ENCODE data around the gene NME4.
A peak's percentile ranks its signal among the peaks of the same experiment; 100 is the strongest.
"Not testable (repeated sequence)": the region's sequence is repeated elsewhere in the genome, so short reads cannot be mapped to it uniquely, and the experiment has no call there.

Gene NME4

GRCh38 chr16:379183-379960 is 17.6 kb upstream of the NME4 start:
- H3K36me3 ChIP-seq (ENCODE audit: control insufficient read depth, insufficient read depth, low read length, severe bottlenecking), result peaks cover 19% of the 10 kb centered on the region
- H3K27me3 ChIP-seq (replicated peaks; ENCODE audit: control insufficient read depth, insufficient read depth, low read length), result no peaks in the 10 kb centered on the region
- no peak overlapping the region for H3K4me3 ChIP-seq (ENCODE audit: low read length)
- H3K9me3 ChIP-seq (ENCODE audit: control insufficient read depth, low read length), result no peaks in the 10 kb centered on the region
- DNase-seq (ENCODE audit: low read depth), result no peak
- H3K9ac ChIP-seq (ENCODE audit: low read length), result no peak overlapping the region
- H3K4me1 ChIP-seq (ENCODE audit: control insufficient read depth, insufficient read depth, low read length), result peaks cover 3% of the 10 kb centered on the region

DNA sequence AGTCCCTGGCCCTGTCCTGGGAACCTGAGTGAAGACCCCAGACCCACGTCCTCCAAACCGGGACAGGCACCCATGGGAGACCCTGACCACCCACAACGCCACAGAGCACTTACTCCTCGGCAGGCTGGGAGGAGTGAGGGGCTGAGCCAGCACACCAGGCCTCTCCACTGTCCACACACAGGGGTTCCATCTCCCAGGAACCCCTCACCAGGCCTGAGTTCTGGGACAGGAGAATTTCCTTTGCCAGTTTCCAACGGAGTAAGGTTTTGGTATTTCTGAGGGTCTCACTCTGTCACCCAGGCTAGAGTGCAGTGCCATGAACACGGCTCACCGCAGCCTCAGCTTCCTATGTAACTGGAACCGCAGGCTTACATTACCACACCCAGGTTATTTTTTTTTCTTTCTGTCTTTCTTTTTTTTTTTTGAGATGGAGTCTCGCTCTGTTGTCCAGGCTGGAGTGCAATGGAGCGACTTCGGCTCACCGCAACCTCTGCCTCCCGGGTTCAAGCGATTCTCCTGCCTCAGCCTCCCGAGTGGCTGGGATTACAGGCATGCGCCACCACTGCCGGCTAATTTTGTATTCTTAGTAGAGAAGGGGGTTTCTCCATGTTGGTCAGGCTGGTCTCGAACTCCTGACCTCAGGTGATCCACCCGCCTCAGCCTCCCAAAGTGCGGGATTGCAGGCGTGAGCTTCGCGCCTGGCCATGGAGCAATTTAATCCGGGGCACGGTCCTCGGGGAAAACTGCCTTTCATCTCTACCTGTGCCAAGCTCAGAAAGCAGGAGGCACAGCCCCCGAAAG is 16.8 kb upstream of the NME4 start:
- H3K9ac ChIP-seq (ENCODE audit: low read length), result no peak overlapping the region
- H3K9me3 ChIP-seq (ENCODE audit: control insufficient read depth, low read length), result no peaks in the 10 kb centered on the region
- no peaks in the 10 kb centered on the region for H3K27me3 ChIP-seq (replicated peaks; ENCODE audit: control insufficient read depth, insufficient read depth, low read length)
- H3K4me1 ChIP-seq (ENCODE audit: control insufficient read depth, insufficient read depth, low read length), result peaks cover 3% of the 10 kb centered on the region
- H3K36me3 ChIP-seq (ENCODE audit: control insufficient read depth, insufficient read depth, low read length, severe bottlenecking), result peaks cover 11% of the 10 kb centered on the region
- no peak for DNase-seq (ENCODE audit: low read depth)
- H3K4me3 ChIP-seq (ENCODE audit: low read length), result no peak overlapping the region

- H3K9me3 ChIP-seq (ENCODE audit: control insufficient read depth, low read length), result no peaks in the 10 kb centered on the region
- peak overlapping the region; percentile 87 for H3K9ac ChIP-seq (ENCODE audit: low read length)
- peak overlapping the region; percentile 83 for H3K4me3 ChIP-seq (ENCODE audit: low read length)
- H3K36me3 ChIP-seq (ENCODE audit: control insufficient read depth, insufficient read depth, low read length, severe bottlenecking), result peaks cover 10% of the 10 kb centered on the region
- H3K27me3 ChIP-seq (replicated peaks; ENCODE audit: control insufficient read depth, insufficient read depth, low read length), result no peaks in the 10 kb centered on the region
- DNase-seq (ENCODE audit: low read depth), result no peak
- H3K4me1 ChIP-seq (ENCODE audit: control insufficient read depth, insufficient read depth, low read length), result peaks cover 3% of the 10 kb centered on the region
These were observed 16.3 kb upstream of the NME4 start for GRCh38 chr16:380762-381011.

DNA sequence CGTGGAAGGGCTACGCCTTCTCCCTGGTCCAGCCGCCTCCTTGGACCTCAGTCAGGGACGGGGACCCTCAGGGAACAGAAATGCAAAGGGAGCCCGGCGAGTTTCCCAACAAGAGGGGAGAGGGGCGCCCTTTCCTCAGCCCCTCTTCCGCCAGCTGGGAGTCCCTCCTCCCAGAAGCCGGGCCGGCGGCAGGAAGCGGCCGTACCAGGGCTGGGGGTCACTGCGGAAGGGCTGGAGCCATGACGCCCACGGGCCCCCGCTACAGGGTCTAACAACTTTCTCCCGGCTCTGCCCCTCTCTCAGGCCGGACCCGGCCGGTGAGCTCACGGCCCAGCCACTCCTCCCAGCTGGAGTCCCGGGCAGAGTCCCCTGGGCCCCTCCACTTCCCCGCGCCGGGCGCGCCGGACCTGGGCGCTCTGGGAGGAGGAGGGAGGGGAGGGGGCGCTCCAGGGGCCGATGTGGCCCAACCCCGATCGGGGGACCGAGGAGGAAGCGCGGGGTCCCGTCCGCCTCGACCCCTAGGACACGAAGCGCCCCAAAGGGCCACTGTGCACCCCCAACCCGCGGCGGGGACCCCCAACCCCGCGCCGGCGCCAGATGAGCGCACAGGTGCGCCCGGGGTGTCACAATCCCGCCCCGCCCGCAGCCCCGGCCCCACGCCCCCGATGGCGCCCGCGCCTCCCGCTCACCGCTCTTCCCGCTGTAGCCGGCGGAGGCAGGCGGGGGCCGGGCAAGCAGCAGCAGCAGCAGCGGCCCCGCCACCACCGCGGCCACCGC is 15.8 kb upstream of the NME4 start:
- peak; percentile 69 for DNase-seq (ENCODE audit: low read depth)
- peak overlapping the region; percentile 83 for H3K4me3 ChIP-seq (ENCODE audit: low read length)
- H3K9ac ChIP-seq (ENCODE audit: low read length), result peak overlapping the region; percentile 87
- H3K9me3 ChIP-seq (ENCODE audit: control insufficient read depth, low read length), result no peaks in the 10 kb centered on the region
- peaks cover 5% of the 10 kb centered on the region for H3K36me3 ChIP-seq (ENCODE audit: control insufficient read depth, insufficient read depth, low read length, severe bottlenecking)
- H3K4me1 ChIP-seq (ENCODE audit: control insufficient read depth, insufficient read depth, low read length), result peaks cover 3% of the 10 kb centered on the region
- no peaks in the 10 kb centered on the region for H3K27me3 ChIP-seq (replicated peaks; ENCODE audit: control insufficient read depth, insufficient read depth, low read length)

GRCh38 chr16:381789-382717 is 14.9 kb upstream of the NME4 start, which contains the start of gene PGAP6:
Gene PGAP6 (minus strand): TSS chr16:381978. CDS start chr16:381821, 157 bp downstream.
- Histone ChIP-seq H3K9ac (ENCODE audit: low read length) (peak within 1 kb of the TSS; percentile 87), H3K4me1 (ENCODE audit: control insufficient read depth, insufficient read depth, low read length) (peaks cover 3% of the 10 kb centered on the region), H3K27me3 (replicated peaks; ENCODE audit: control insufficient read depth, insufficient read depth, low read length) (no peaks in the 10 kb centered on the region), H3K36me3 (ENCODE audit: control insufficient read depth, insufficient read depth, low read length, severe bottlenecking) (no peaks in the 10 kb centered on the region), H3K9me3 (ENCODE audit: control insufficient read depth, low read length) (no peaks in the 10 kb centered on the region), H3K4me3 (ENCODE audit: low read length) (peak within 1 kb of the TSS; percentile 91)
- peak; percentile 88 for DNase-seq (ENCODE audit: low read depth)

DNA sequence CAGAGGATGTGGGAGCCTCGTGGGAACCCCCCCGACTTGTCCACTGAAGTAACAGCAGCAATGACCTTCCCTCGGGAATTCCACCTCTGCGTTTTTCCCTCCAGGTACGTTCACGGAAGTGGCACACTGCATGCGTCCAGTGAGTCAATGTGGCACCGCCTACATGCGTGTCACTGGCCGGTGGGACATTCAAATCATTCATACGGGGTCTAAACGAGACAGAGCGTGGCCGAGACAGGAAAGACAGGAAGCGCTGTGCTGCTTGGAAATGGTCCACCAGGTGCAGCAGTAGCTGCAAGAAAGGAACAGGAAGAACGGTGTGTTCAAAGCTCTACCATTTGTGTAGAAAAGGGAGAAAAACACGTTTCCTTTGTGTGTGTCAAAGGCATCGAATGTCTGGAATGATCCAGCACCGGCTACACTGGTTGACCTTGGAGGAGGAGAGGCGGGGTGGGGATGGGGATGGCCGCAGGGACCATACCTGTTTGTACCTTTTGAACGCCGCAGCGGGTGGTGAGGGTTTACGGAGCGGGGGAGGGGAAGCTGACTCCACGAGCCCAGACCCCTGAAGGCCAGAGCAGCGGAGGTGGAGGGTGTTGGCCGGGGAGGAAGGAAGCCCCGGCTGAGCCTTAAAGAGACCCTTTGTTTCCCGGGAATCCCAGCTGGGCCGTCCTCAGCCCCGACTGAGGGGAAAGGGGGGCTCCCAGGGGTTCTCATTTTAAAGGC is 13.5 kb upstream of the NME4 start:
- DNase-seq (ENCODE audit: low read depth), result no peak

DNA sequence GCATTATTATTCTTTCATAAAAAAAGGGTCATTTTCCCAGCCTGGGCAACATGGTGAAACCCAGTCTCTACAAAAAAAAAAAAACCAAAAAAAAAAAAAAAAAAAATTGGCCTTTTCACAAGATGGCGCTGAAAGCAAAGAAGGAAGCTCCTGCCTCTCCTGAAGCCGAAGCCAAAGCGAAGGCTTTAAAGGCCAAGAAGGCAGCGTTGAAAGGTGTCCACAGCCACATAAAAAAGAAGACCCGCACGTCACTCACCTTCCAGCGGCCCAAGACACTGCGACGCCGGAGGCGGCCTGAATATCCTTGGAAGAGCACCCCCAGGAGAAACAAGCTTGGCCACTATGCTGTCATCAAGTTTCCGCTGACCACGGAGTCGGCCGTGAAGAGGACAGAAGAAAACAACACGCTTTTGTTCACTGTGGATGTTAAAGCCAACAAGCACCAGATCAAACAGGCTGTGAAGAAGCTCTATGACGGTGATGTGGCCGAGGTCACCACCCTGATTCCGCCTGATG is 10.3 kb upstream of the NME4 start:
- DNase-seq (ENCODE audit: low read depth), result peak; percentile 16
- peaks cover 17% of the 10 kb centered on the region for H3K4me1 ChIP-seq (ENCODE audit: control insufficient read depth, insufficient read depth, low read length)

More for the DNA sequence above, 13.5 kb upstream of the NME4 start:
- Histone ChIP-seq H3K27me3 (replicated peaks; ENCODE audit: control insufficient read depth, insufficient read depth, low read length) (no peaks in the 10 kb centered on the region), H3K9me3 (ENCODE audit: control insufficient read depth, low read length) (no peaks in the 10 kb centered on the region), H3K36me3 (ENCODE audit: control insufficient read depth, insufficient read depth, low read length, severe bottlenecking) (no peaks in the 10 kb centered on the region), H3K4me1 (ENCODE audit: control insufficient read depth, insufficient read depth, low read length) (peaks cover 14% of the 10 kb centered on the region), H3K9ac (ENCODE audit: low read length) (peak overlapping the region; percentile 87), H3K4me3 (ENCODE audit: low read length) (no peak overlapping the region)

DNA sequence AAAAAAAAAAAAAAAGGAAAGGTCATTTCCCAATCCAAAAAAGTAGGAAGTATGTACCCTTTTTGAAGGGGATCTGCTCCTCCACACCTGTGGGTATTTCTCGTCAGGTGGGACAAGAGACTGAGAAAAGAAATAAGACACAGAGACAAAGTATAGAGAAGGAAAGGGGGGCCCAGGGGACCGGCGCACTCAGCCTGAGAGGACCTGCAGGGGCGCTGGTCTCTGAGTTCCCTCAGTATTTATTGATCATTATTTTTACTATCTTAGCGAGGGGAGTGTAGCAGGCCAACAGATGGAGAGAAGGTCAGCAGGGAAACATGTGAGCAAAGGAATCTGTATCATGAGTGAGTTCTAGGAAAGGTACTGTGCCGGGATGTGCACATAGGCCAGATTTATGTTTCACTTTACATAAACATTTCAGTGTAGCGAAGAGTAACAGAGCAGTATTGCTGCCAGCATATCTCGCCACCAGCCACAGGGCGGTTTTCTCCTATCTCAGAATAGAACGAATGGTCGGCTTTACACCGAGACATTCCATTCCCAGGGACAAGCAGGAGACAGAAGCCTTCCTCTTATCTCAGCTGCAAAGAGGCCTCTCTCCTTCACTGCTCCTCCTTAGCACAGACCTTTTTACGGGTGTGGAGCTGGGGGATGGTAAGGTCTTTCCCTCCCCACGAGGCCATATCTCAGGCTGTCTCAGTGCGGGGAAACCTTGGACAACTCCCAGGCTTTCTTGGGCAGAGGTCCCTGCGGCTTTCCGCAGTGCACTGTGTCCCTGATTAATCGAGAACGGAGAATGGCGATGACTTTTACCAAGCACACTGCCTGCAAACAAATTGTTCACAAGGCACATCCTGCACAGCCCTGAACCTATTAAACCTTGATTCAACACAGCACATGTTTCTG is 9.0 kb upstream of the NME4 start:
- H3K9ac ChIP-seq (ENCODE audit: low read length), result peak overlapping the region; percentile 63
- H3K4me3 ChIP-seq (ENCODE audit: low read length), result peak overlapping the region; percentile 52
- H3K9me3 ChIP-seq (ENCODE audit: control insufficient read depth, low read length); DNase-seq (ENCODE audit: low read depth); H3K36me3 ChIP-seq (ENCODE audit: control insufficient read depth, insufficient read depth, low read length, severe bottlenecking); H3K27me3 ChIP-seq (replicated peaks; ENCODE audit: control insufficient read depth, insufficient read depth, low read length): not testable (repeated sequence)
- peaks cover 15% of the 10 kb centered on the region for H3K4me1 ChIP-seq (ENCODE audit: control insufficient read depth, insufficient read depth, low read length)

More for the DNA sequence above, 10.3 kb upstream of the NME4 start:
- Histone ChIP-seq H3K27me3 (replicated peaks; ENCODE audit: control insufficient read depth, insufficient read depth, low read length) (no peaks in the 10 kb centered on the region), H3K9me3 (ENCODE audit: control insufficient read depth, low read length) (no peaks in the 10 kb centered on the region), H3K9ac (ENCODE audit: low read length) (no peak overlapping the region), H3K4me3 (ENCODE audit: low read length) (no peak overlapping the region), H3K36me3 (ENCODE audit: control insufficient read depth, insufficient read depth, low read length, severe bottlenecking) (no peaks in the 10 kb centered on the region)

DNA sequence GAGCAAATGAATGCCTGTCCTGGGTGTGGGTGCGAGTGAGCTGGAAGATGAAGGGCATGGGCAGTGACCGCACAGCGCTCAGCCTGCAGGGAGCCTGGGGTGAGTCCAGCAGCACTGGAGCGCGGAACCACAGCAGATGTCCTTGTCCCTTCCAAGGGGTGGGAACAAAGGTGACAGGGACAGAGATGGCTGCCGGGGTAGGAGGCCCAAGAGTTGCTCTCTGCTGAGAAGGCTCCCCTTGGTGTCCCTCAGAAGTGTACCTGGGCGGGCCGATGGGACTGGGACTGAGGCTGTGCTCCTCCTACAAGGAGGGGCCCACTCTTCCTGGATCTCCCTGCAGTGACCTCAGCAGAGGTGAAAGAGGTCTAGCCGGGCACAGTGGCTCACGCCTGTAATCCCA is 7.6 kb upstream of the NME4 start:
- H3K4me1 ChIP-seq (ENCODE audit: control insufficient read depth, insufficient read depth, low read length), result peaks cover 15% of the 10 kb centered on the region
- H3K9ac ChIP-seq (ENCODE audit: low read length), result no peak overlapping the region
- H3K27me3 ChIP-seq (replicated peaks; ENCODE audit: control insufficient read depth, insufficient read depth, low read length), result no peaks in the 10 kb centered on the region
- H3K9me3 ChIP-seq (ENCODE audit: control insufficient read depth, low read length), result no peaks in the 10 kb centered on the region
- DNase-seq (ENCODE audit: low read depth), result no peak
- no peaks in the 10 kb centered on the region for H3K36me3 ChIP-seq (ENCODE audit: control insufficient read depth, insufficient read depth, low read length, severe bottlenecking)
- H3K4me3 ChIP-seq (ENCODE audit: low read length), result no peak overlapping the region

All from adipocyte (in vitro differentiated cells).